Measurements from ENCODE around the gene RFESD. TPM values are rescaled to one million over a fixed set of nuclear protein-coding genes. Genes with fewer than 3 reads are reported as not detected.

Gene RFESD
- total RNA-seq, 1 donor from 2014 or later: 0.97 TPM

DNA sequence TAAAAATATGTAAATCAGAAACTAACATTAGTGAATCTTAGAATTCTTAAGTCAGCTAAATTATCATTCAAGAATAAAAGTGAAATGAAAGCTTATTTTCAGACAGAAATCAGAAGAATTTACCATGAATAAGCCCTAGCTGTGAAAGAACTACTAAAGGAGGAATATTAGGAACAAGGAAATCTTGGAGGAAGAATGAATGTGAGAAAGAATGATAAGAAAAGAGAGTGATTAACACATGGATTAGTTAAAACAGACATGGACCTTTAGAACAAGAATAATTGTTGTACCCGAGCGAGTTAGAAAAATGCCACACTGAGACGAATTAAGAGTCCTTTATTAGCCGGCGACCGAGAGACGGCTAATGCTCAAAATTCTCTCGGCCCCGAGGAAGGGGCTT lies 60.5 kb downstream of the RFESD start:
- no peak overlapping the region for H3K27ac Mint-ChIP-seq (ENCODE audit: unreplicated experiment)
- peaks cover 12% of the 10 kb centered on the region for H3K4me1 Mint-ChIP-seq (ENCODE audit: low read depth)

More for the DNA sequence above, 60.5 kb downstream of the RFESD start:
- TF ChIP-seq, protein P1, sequence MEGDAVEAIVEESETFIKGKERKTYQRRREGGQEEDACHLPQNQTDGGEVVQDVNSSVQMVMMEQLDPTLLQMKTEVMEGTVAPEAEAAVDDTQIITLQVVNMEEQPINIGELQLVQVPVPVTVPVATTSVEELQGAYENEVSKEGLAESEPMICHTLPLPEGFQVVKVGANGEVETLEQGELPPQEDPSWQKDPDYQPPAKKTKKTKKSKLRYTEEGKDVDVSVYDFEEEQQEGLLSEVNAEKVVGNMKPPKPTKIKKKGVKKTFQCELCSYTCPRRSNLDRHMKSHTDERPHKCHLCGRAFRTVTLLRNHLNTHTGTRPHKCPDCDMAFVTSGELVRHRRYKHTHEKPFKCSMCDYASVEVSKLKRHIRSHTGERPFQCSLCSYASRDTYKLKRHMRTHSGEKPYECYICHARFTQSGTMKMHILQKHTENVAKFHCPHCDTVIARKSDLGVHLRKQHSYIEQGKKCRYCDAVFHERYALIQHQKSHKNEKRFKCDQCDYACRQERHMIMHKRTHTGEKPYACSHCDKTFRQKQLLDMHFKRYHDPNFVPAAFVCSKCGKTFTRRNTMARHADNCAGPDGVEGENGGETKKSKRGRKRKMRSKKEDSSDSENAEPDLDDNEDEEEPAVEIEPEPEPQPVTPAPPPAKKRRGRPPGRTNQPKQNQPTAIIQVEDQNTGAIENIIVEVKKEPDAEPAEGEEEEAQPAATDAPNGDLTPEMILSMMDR (IDR thresholded peaks at IDR 0.05): no peak
- Mint-ChIP-seq H3K4me3 (ENCODE audit: unreplicated experiment) (no peak overlapping the region), H3K36me3 (ENCODE audit: low read depth) (peaks cover 1% of the 10 kb centered on the region), H3K27me3 (ENCODE audit: low read depth) (no peaks in the 10 kb centered on the region), H3K9me3 (ENCODE audit: low read depth) (no peaks in the 10 kb centered on the region)
- no peak for DNase-seq (ENCODE audit: low spot score)

Other genes starting within 250 kb of the RFESD start
- 114 to 132 TPM (median 116 TPM) in 3 replicates for gene SKIC3, start 91.8 kb upstream of the RFESD start, total RNA-seq
- gene ARSK, start 91.7 kb upstream of the RFESD start, total RNA-seq: 10.0 to 10.7 TPM (median 10.4 TPM) in 3 replicates
- 0.33 to 0.42 TPM in 2 of 3 replicates, not detected in the other for gene GPR150, start 26.7 kb upstream of the RFESD start, total RNA-seq
- gene SPATA9, start 36.2 kb downstream of the RFESD start, total RNA-seq: 0.67 to 1.7 TPM (median 1.1 TPM) in 3 replicates
- gene RHOBTB3, start 84.6 kb downstream of the RFESD start, total RNA-seq: 67.1 to 75.4 TPM (median 75.2 TPM) in 3 replicates
- 18.3 to 24.8 TPM (median 21.6 TPM) in 3 replicates for gene GLRX, start 175.9 kb downstream of the RFESD start, total RNA-seq